ENCODE results near the gene CEACAM19. TPM values are rescaled to one million over a fixed set of nuclear protein-coding genes. Genes with fewer than 3 reads are reported as not detected.
"Not testable (repeated sequence)": the region's sequence is repeated elsewhere in the genome, so short reads cannot be mapped to it uniquely, and the experiment has no call there.

CEACAM19 gene
- total and polyA plus RNA-seq, 2 donors from 2014 or later = 5.1 to 5.5 TPM

DNA sequence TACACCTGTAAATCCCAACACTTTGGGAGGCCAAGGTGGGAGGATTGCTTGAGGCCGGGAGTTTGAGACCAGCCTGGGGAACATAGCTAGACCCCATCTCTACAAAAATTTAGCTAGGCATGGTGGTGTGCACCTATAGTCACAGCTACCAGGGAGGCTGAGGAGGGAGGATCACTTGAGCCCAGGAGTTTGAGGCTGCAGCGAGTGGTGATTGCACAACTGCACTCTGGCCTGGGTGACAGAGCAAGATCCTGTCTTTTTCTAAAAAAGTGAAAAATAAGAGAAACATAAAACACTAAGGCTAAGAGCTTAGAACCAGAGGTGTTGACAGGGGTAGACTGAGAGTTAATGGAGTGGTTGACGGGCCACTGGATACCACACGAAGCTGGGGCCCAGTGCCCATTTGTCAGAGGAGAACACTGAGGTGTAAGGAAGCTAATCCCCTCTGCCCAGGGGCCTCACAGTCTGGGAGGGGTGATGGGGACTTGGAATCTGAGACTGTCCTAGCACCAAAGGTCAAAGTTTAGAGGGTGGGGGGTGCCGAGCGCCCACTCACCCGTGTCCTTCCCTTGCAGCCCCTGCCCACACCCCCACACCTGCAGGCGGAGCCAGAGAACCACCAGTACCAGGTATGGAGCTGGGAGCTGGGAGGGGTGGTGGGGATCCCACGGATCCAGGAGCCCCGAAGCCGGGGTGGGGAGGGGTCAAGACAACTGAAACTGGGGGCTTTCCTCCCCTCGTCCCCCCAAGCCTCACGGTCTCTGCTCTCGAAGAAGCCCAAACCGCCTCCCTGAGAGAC is 10.9 kb downstream of the CEACAM19 start:
- Histone ChIP-seq H3K9me3 (ENCODE audit: control insufficient read depth in 2 of 3, insufficient read depth in 1 of 3, low read length in 3 of 3) (no peaks in the 10 kb centered on the region), H3K36me3 (ENCODE audit: control insufficient read depth in 2 of 3, insufficient read depth in 3 of 3, low read length in 3 of 3) (no peaks in the 10 kb centered on the region), H3K4me1 (ENCODE audit: control insufficient read depth in 2 of 3, insufficient read depth in 2 of 3, low read depth in 1 of 3, low read length in 3 of 3) (peaks cover 0 to 3% (median 0%) of the 10 kb centered on the region in 3 donors), H3K27ac (ENCODE audit: low read depth in 2 of 2, low read length in 2 of 2) (no peak overlapping the region), H3K4me3 (ENCODE audit: low read length in 3 of 3) (no peak overlapping the region), H3K27me3 (ENCODE audit: control insufficient read depth, insufficient read depth, low read length) (no peaks in the 10 kb centered on the region), H3K9ac (ENCODE audit: low read length in 3 of 3) (no peak overlapping the region)
- TF ChIP-seq, protein P1, sequence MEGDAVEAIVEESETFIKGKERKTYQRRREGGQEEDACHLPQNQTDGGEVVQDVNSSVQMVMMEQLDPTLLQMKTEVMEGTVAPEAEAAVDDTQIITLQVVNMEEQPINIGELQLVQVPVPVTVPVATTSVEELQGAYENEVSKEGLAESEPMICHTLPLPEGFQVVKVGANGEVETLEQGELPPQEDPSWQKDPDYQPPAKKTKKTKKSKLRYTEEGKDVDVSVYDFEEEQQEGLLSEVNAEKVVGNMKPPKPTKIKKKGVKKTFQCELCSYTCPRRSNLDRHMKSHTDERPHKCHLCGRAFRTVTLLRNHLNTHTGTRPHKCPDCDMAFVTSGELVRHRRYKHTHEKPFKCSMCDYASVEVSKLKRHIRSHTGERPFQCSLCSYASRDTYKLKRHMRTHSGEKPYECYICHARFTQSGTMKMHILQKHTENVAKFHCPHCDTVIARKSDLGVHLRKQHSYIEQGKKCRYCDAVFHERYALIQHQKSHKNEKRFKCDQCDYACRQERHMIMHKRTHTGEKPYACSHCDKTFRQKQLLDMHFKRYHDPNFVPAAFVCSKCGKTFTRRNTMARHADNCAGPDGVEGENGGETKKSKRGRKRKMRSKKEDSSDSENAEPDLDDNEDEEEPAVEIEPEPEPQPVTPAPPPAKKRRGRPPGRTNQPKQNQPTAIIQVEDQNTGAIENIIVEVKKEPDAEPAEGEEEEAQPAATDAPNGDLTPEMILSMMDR (IDR thresholded peaks at IDR 0.05; ENCODE audit: borderline replicate concordance, extremely low read depth, insufficient read depth) = no peak
- DNase-seq (no peak), FAIRE-seq (no peak)
- intact Hi-C loops (cut with DNase I) = no loop called here

DNA sequence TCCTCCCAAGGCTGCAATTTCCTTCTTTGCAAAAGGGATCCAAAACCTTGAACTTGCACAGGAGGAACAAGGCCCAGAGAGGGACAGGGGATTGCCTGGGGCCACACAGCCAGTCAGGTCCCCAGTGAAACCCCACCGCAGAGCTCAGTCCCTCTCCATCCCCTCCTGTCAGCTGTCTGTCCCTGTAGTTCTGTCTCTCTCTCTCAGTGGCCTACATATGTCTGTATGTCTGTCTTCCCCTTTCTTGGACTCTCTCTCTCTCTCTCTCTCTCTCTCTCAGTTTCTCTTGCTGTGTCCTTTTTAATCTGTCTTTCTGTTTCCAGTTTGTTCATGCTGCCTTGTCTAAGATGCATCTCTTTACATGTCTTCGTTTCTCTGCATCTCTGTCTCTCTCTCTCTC is 11.5 kb downstream of the CEACAM19 start:
- no peak for FAIRE-seq

DNA sequence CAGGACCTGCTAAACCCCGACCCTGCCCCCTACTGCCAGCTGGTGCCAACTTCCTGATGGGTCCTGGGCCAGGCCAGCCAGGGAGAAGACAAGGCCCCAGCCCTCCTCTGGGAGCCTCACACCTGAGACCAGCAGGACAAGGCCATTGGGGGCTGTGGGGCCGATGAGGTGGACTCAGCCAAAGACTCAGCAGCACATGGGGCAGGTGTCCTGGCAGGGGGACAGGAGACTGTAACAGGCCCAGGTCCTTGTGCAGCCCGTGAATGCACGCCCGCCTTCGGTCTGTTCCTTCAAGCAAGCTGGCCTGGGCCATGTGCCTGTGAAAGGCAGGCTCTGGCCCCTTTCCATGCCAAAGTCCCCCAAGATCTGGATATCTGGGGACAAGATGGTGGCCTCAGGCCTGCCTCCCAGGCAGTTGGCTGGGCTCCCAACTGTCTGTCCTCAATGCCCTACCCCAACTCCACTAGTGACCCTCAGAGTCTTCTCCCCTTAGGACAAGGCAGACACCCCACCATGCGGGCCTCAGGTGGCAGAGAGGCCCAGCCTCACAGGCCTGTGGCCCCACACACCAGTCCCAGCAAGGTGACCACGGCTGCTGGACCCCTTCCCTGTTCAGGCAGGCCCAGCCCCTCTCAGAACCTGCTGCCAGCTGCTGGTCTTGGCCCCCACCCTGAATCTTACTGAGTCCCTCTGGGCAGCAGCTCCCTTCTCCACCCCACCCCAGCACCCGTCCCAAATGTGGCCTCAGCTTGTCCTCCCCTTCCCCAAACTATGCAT is 12.3 kb downstream of the CEACAM19 start:
- Histone ChIP-seq H3K4me3 (ENCODE audit: low read length in 3 of 3) (no peak overlapping the region), H3K36me3 (ENCODE audit: control insufficient read depth in 2 of 3, insufficient read depth in 3 of 3, low read length in 3 of 3) (no peaks in the 10 kb centered on the region), H3K9me3 (ENCODE audit: control insufficient read depth in 2 of 3, insufficient read depth in 1 of 3, low read length in 3 of 3) (no peaks in the 10 kb centered on the region), H3K27ac (ENCODE audit: low read depth in 2 of 2, low read length in 2 of 2) (no peak overlapping the region), H3K27me3 (ENCODE audit: control insufficient read depth, insufficient read depth, low read length) (no peaks in the 10 kb centered on the region), H3K4me1 (ENCODE audit: control insufficient read depth in 2 of 3, insufficient read depth in 2 of 3, low read depth in 1 of 3, low read length in 3 of 3) (peaks cover 0 to 3% (median 0%) of the 10 kb centered on the region in 3 donors), H3K9ac (ENCODE audit: low read length in 3 of 3) (no peak overlapping the region)
- no peak for DNase-seq
- no peak for FAIRE-seq
- TF ChIP-seq, protein P1 (IDR thresholded peaks at IDR 0.05; ENCODE audit: borderline replicate concordance, extremely low read depth, insufficient read depth) = no peak
- intact Hi-C loops (cut with DNase I) = no loop called here

More for the DNA sequence above, 11.5 kb downstream of the CEACAM19 start:
- TF ChIP-seq, protein P1 (IDR thresholded peaks at IDR 0.05; ENCODE audit: borderline replicate concordance, extremely low read depth, insufficient read depth) = no peak
- Histone ChIP-seq H3K4me3 (ENCODE audit: low read length in 3 of 3) (no peak overlapping the region), H3K9ac (ENCODE audit: low read length in 3 of 3) (no peak overlapping the region), H3K36me3 (ENCODE audit: control insufficient read depth in 2 of 3, insufficient read depth in 3 of 3, low read length in 3 of 3) (no peaks in the 10 kb centered on the region), H3K4me1 (ENCODE audit: control insufficient read depth in 2 of 3, insufficient read depth in 2 of 3, low read depth in 1 of 3, low read length in 3 of 3) (peaks cover 0 to 3% (median 0%) of the 10 kb centered on the region in 3 donors), H3K27ac (ENCODE audit: low read depth in 2 of 2, low read length in 2 of 2) (no peak overlapping the region), H3K27me3 (ENCODE audit: control insufficient read depth, insufficient read depth, low read length) (no peaks in the 10 kb centered on the region), H3K9me3 (ENCODE audit: control insufficient read depth in 2 of 3, insufficient read depth in 1 of 3, low read length in 3 of 3) (no peaks in the 10 kb centered on the region)
- no peak for DNase-seq
- intact Hi-C loops (cut with DNase I) = no loop called here

DNA sequence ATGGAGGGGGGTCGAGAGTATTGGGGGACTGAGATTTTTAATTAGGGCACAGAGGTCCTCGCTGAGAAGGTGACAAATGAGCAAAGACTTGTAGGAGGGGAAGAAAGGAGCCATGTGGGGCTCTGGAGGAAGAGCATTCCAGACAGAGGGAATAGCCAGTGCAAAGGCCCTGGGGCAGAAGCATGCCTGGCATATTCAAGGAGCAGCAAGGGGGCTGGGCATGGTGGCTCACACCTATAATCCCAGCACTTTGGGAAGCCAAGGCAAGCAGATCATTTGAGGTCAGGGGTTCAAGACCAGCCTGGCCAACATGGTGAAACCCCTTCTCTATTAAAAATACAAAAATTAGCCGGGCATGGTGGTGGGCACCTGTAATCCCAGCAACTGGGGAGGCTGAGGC is 13.1 kb downstream of the CEACAM19 start:
- FAIRE-seq; DNase-seq; H3K9ac ChIP-seq (ENCODE audit: low read length in 3 of 3); H3K9me3 ChIP-seq (ENCODE audit: control insufficient read depth in 2 of 3, insufficient read depth in 1 of 3, low read length in 3 of 3); H3K4me1 ChIP-seq (ENCODE audit: control insufficient read depth in 2 of 3, insufficient read depth in 2 of 3, low read depth in 1 of 3, low read length in 3 of 3); H3K27me3 ChIP-seq (ENCODE audit: control insufficient read depth, insufficient read depth, low read length); H3K27ac ChIP-seq (ENCODE audit: low read depth in 2 of 2, low read length in 2 of 2); H3K36me3 ChIP-seq (ENCODE audit: control insufficient read depth in 2 of 3, insufficient read depth in 3 of 3, low read length in 3 of 3); intact Hi-C loops (cut with DNase I); H3K4me3 ChIP-seq (ENCODE audit: low read length in 3 of 3): not testable (repeated sequence)
